Activated CD4-positive, alpha-beta T cell treated with anti-CD3 and anti-CD28 coated beads for 4 hours (primary cell): ENCODE data around the gene NUP210.

ENCODE experiments used
- DNase-seq, 2 donors: peaks; one replicate each; pipeline ENCODE4 v3.0.0-alpha.2; 2020

The NUP210 gene

DNA sequence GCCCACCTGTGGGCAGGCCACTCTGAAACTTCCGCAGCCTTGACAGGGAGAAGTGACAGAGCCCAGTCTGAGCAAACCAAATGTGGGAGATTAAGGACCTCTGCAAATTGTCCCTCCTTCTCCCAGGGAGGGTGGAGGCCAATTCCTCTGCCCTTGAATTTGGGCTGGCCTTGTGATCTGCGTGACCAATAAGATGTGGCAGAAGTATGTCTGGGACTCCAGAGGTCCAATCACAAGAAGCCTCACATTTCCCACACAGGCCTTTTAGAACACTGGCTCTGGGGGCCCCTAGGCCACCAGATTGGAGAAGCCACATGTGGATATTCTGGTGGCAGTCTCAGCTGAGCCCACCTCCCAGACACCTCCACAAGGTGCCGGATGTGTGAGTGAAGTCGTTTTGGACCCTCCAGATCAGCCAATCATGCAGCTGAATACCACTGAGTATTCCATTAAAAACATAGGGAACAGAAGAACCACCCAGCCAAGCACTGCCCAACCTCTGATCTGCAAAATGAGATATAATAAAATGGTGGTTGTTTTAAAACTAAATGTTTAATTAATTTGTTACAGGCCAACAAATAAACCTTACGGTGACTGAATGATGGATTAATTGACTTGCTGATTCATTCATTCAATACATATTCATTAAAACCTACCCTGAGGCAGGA lies 150.3 kb downstream of the NUP210 start:
- DNase-seq, result no peak

DNA sequence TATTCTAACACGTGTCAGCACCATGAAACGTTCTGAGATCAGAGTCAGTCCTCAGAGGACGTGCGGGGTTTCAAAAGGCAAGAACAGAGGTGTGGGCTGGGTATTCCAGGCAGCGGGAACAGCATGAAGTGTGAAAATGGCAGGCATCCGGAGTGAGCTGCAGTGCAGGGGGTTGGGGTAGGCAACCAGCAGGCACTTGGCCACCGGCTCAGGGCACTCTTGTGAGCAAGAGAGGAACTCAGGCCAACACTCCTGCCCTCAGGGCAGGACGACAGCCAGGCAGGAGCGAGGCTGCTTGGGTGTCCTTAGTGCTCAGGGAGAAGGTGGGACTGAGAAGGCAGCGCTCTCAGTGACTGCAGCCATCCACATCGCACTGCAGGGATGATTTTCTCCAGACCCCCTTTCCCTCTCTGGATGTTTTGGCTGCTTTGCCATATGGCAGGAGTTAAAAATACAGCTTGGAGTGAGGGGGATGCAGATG lies 151.1 kb downstream of the NUP210 start:
- DNase-seq, result no peak

DNA sequence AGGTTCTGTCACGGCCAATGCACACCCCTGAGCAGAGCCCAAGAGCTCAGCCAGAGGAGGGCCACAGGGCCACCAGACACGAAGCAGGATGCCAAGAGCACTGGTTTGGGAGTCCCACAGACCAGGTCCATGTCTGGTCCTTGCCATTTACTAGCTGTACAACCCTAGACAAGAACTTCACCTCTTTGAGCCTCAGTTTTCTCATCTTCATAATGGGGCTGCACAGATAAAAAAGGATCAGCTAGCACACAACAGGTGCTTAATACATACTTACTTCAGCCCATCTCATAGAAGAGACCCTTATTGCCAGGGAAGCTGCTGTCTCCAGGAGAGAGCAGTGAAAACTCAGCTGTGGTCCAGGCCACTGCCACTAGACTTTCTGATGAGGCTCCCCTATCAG lies 152.0 kb downstream of the NUP210 start:
- DNase-seq, result no peak

DNA sequence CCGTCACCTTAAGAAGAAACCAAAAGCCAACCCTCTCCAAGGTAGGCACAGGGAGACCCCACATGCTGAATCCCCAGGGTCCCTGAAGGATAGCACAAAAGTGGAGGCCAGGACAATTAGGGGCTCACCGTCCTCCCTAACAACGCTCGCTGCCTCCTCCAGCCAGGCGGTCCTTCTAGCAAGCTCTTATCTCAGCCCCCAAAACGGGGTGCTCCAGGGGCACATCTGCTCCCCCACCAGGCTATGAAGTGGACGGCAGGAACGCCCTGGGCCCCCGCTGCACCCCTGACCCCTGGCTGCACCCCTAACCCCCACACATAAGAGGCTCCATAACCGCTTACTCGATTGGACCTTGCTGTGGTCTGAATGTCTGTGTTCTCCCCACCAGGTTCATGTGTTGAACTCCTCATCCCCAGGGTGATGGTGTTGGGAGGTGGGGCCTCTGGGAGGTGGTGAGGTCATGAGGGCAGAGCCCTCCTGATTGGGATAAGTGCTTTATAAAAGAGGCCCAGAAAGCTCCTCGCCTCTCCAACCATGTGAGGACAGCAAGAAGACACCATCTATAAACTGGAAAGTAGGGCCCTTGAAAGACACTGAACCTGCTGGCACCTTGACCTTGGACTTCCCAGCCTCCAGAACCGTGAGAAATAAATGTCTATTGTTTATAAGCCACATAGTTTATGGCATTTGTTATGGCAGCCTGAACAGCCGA lies 153.3 kb downstream of the NUP210 start:
- no peak for DNase-seq
